ENCODE data around the gene KDM7A. TPM values are rescaled to one million over a fixed set of nuclear protein-coding genes. Genes with fewer than 3 reads are reported as not detected.

Gene KDM7A
- polyA plus RNA-seq, 1 donor from 2014 or later: 8.2 TPM

- Histone ChIP-seq H3K9me3 (ENCODE audit: low read length) (no peaks in the 10 kb centered on the region), H3K4me3 (ENCODE audit: low read length) (no peak overlapping the region), H3F3A (ENCODE audit: insufficient read depth, low read length, poor library complexity, severe bottlenecking) (no peaks in the 10 kb centered on the region), H3K79me2 (replicated peaks; ENCODE audit: insufficient read depth, low read length) (no peaks in the 10 kb centered on the region), H3K27me3 (ENCODE audit: insufficient read depth, low read depth, low read length) (peaks cover 21% of the 10 kb centered on the region), H3K4me2 (ENCODE audit: low read length) (no peak overlapping the region), H4K20me1 (ENCODE audit: insufficient read depth) (no peaks in the 10 kb centered on the region), H3K9me2 (ENCODE audit: insufficient read depth, low read length) (no peaks in the 10 kb centered on the region), H3K27ac (ENCODE audit: low read length) (no peak overlapping the region), H3K36me3 (ENCODE audit: insufficient read depth, low read length) (no peaks in the 10 kb centered on the region), H3K9ac (ENCODE audit: low read length) (no peak overlapping the region), H2AFZ (ENCODE audit: low read depth, low read length) (no peak overlapping the region)
- TF ChIP-seq POLR2AphosphoS5 (IDR thresholded peaks at IDR 0.05) (no peak), REST (IDR thresholded peaks at IDR 0.05; ENCODE audit: borderline replicate concordance) (no peak), MXI1 (conservative IDR thresholded peaks at IDR 0.05; ENCODE audit: poor library complexity, severe bottlenecking) (no peak), SMC3 (conservative IDR thresholded peaks at IDR 0.05; ENCODE audit: poor library complexity) (no peak), EP300 (conservative IDR thresholded peaks at IDR 0.05; ENCODE audit: poor library complexity, severe bottlenecking) (no peak), RAD21 (conservative IDR thresholded peaks at IDR 0.05) (no peak), TAF1 (IDR thresholded peaks at IDR 0.05; ENCODE audit: low read depth) (no peak), EZH2 (IDR thresholded peaks at IDR 0.05; ENCODE audit: borderline replicate concordance, insufficient read depth, low read length, poor library complexity, severe bottlenecking) (no peak), CTCF (IDR thresholded peaks at IDR 0.05; ENCODE audit: poor library complexity, severe bottlenecking) (no peak)
Observed at GRCh38 chr7:140056431-140057142, 120.2 kb downstream of the KDM7A start.

GRCh38 chr7:140055833-140056232 is 121.0 kb downstream of the KDM7A start:
- no peak overlapping the region for H3K27ac ChIP-seq (ENCODE audit: low read length)
- no peaks in the 10 kb centered on the region for H3K9me3 ChIP-seq (ENCODE audit: low read length)
- no peak overlapping the region for H3K4me3 ChIP-seq (ENCODE audit: low read length)
- H2AFZ ChIP-seq (ENCODE audit: low read depth, low read length): no peak overlapping the region
- no peaks in the 10 kb centered on the region for H3F3A ChIP-seq (ENCODE audit: insufficient read depth, low read length, poor library complexity, severe bottlenecking)
- no peak overlapping the region for H3K4me2 ChIP-seq (ENCODE audit: low read length)
- peaks cover 14% of the 10 kb centered on the region for H3K27me3 ChIP-seq (ENCODE audit: insufficient read depth, low read depth, low read length)
- no peaks in the 10 kb centered on the region for H3K36me3 ChIP-seq (ENCODE audit: insufficient read depth, low read length)
- H3K79me2 ChIP-seq (replicated peaks; ENCODE audit: insufficient read depth, low read length): no peaks in the 10 kb centered on the region
- H3K9ac ChIP-seq (ENCODE audit: low read length): no peak overlapping the region
- no peaks in the 10 kb centered on the region for H3K9me2 ChIP-seq (ENCODE audit: insufficient read depth, low read length)
- TF ChIP-seq SMC3 (conservative IDR thresholded peaks at IDR 0.05; ENCODE audit: poor library complexity): no peak
- no peak for TF ChIP-seq MXI1 (conservative IDR thresholded peaks at IDR 0.05; ENCODE audit: poor library complexity, severe bottlenecking)
- TF ChIP-seq RAD21 (conservative IDR thresholded peaks at IDR 0.05): no peak
- no peak for TF ChIP-seq EP300 (conservative IDR thresholded peaks at IDR 0.05; ENCODE audit: poor library complexity, severe bottlenecking)
- no peak for TF ChIP-seq REST (IDR thresholded peaks at IDR 0.05; ENCODE audit: borderline replicate concordance)
- TF ChIP-seq CTCF (IDR thresholded peaks at IDR 0.05; ENCODE audit: poor library complexity, severe bottlenecking): no peak
- TF ChIP-seq EZH2 (IDR thresholded peaks at IDR 0.05; ENCODE audit: borderline replicate concordance, insufficient read depth, low read length, poor library complexity, severe bottlenecking): no peak
- TF ChIP-seq POLR2AphosphoS5 (IDR thresholded peaks at IDR 0.05): no peak
- no peak for TF ChIP-seq TAF1 (IDR thresholded peaks at IDR 0.05; ENCODE audit: low read depth)
- H4K20me1 ChIP-seq (ENCODE audit: insufficient read depth): no peaks in the 10 kb centered on the region

Measured in neural cell (in vitro differentiated cells).